ENCODE measurements around the gene ASL. TPM values are rescaled to one million over a fixed set of nuclear protein-coding genes. Genes with fewer than 3 reads are reported as not detected.
"Not testable (repeated sequence)": the region's sequence is repeated elsewhere in the genome, so short reads cannot be mapped to it uniquely, and the experiment has no call there.

ASL gene
- total RNA-seq, result 46.2 TPM

DNA sequence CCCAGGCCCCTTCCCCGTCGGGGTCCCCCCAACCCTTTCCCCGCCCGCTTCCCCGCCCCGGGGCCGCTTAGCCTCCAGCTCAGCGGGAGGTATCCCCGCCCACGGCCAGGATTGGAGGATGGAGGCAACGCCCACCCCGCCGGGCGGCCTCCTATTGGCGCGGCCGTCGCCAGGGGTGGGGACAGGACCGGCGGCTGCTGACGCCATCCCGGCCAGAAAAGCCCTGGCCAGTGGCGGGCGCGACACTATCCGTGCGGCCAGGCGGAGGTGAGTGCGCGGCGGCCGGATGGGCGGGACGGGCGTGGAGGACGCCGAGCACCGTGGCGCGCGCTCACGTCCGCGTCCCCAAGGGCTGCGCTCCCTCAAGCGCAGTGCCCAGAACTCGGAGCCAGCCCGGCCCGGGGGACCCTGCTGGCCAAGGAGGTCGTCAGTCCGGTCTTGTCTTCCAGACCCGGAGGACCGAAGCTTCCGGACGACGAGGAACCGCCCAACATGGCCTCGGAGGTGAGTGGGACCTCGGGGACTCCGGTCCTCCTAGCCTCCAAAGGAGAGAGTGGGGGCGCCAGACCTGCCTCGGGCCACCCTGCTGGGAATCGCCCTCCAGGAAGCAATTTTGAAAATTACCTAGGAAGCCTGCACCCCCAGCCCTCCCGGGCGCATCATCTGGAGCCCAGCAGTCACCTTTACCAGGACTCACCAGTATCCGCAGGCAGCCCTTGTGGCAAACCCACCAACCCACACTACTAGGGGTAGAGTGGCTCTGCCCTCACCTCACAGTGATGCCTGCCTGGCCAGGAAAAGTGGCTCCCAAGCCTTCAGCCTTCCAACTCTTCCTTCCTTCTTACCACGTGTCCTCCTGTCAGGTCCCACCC lies at the start of gene ASL:
Gene ASL, plus strand, starts transcription at position 230 of the 872 bp plus-strand sequence. Its CDS starts 263 bp downstream, at position 493.
- DNase-seq (ENCODE audit: low spot score in 2 of 2), result peak; percentile 73 to 96
- peaks cover 5 to 6% of the 10 kb centered on the region in 2 donors for H3K36me3 ChIP-seq
- intact Hi-C loops (cut with DNase I), result loop anchor here (1.0 to 2.0 kb wide), 2 partner anchors 21 to 38 kb away; partner anchors contain the start of gene CRCP
- H3K27me3 ChIP-seq, result no peaks in the 10 kb centered on the region
- peak within 1 kb of the TSS; percentile 92 to 94 for H3K4me3 ChIP-seq
- TF ChIP-seq, protein P1, sequence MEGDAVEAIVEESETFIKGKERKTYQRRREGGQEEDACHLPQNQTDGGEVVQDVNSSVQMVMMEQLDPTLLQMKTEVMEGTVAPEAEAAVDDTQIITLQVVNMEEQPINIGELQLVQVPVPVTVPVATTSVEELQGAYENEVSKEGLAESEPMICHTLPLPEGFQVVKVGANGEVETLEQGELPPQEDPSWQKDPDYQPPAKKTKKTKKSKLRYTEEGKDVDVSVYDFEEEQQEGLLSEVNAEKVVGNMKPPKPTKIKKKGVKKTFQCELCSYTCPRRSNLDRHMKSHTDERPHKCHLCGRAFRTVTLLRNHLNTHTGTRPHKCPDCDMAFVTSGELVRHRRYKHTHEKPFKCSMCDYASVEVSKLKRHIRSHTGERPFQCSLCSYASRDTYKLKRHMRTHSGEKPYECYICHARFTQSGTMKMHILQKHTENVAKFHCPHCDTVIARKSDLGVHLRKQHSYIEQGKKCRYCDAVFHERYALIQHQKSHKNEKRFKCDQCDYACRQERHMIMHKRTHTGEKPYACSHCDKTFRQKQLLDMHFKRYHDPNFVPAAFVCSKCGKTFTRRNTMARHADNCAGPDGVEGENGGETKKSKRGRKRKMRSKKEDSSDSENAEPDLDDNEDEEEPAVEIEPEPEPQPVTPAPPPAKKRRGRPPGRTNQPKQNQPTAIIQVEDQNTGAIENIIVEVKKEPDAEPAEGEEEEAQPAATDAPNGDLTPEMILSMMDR (IDR thresholded peaks at IDR 0.05), result no peak
- no peaks in the 10 kb centered on the region for H3K9me3 ChIP-seq
- H3K4me1 ChIP-seq, result peaks cover 8 to 18% of the 10 kb centered on the region in 2 donors
- H3K27ac ChIP-seq, result peak within 1 kb of the TSS; percentile 72 to 75

DNA sequence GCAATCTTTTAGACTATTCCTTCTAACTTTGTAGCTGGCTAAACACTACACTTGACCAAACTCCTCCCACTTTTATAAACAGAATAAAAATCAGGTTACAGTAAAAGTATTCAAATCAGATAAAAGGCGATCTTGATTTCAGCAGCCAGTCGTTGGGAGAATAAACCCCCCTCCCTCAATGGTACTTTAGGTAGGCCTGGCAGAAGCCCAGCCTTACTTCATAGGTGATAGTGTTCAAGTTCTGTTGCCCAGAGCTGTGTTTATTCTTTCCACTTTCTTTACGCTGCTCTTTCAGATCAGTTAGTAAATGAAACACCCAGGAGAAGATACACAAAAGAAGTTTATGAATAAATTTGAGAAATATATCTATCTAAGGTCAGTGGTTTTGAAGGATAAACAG lies 47.3 kb upstream of the ASL start:
- H3K9me3 ChIP-seq; H3K27me3 ChIP-seq; H3K36me3 ChIP-seq; H3K4me1 ChIP-seq; DNase-seq (ENCODE audit: low spot score in 2 of 2); H3K27ac ChIP-seq; intact Hi-C loops (cut with DNase I); H3K4me3 ChIP-seq: not testable (repeated sequence)

DNA sequence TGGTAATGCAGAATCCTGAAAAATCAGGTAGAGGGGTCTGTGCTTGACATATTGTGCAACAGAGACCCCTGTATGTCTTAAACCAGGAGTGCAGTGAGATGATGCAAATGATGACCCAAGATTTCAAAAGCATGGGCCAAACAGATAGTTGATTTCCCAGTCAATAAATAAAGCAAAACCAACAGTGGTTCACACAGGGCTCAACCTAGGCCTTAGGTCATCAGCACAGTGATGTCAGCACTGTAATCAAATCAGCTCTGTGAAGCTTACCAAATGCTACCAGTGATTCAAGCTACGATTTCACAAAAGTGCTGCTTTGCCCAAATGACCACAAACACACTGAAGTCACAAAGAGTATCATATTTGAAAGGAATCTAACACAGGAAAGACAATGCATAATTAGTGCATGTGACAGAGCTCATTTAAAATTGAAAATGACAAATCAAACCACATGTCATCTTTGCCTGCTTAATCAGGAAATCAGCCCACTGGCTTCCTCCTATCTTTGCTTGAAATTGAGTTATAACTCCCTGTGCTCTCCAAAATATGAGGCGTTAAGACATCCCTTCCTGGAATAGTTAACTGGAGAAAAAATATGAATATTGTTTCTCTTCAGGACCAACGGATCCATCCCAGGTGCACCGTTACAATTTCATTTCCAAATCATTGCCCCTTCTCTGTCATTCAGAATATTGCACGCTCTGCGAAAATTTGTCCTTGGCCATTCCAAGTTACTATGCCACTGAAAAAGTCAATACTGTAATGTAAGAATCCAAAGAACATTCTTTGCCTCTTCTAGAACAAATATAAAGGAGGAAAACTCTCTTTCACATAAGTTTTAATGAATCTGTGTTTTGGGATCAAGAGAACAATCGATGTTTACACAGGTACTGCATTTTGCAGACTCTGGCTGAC lies 41.9 kb upstream of the ASL start:
- intact Hi-C loops (cut with DNase I), result loop anchor here (5.0 kb wide), 1 partner anchor 79 kb away; the partner anchor contains the start of gene CRCP
- no peak for DNase-seq (ENCODE audit: low spot score in 2 of 2)
- Histone ChIP-seq H3K4me1 (no peaks in the 10 kb centered on the region), H3K9me3 (no peaks in the 10 kb centered on the region), H3K27me3 (no peaks in the 10 kb centered on the region), H3K27ac (no peak overlapping the region), H3K36me3 (no peaks in the 10 kb centered on the region), H3K4me3 (no peak overlapping the region)
- TF ChIP-seq, protein P1 (IDR thresholded peaks at IDR 0.05), result no peak

DNA sequence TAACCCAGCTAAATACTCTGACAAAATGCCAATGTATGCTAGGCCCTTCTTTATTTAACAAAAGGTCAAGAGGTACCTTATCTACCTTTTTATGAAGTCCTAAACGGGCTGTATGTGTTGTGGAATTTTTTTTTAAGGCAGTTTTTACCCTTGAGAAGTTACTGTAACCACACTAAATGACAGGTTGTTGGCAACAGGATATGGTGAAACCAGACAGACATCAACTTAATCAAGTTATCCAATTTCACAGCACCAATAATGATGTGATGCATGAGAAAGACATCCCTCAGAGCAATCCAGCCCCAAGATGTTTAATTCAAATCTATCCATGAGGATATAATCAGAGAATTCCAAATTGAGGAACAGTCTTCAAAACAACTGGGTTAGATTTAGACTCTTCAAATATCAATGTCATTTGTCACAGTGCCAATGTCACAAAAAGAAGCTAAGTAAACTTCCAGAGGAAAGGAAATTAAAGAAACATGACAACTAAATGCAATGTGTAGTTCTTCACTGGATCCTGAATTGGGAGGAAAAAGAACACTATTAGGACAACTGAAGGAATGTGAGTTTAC lies 41.1 kb upstream of the ASL start:
- not testable (repeated sequence) for H3K4me3 ChIP-seq; H3K27ac ChIP-seq; DNase-seq (ENCODE audit: low spot score in 2 of 2); H3K36me3 ChIP-seq; H3K9me3 ChIP-seq; H3K4me1 ChIP-seq; H3K27me3 ChIP-seq
- intact Hi-C loops (cut with DNase I), result loop anchor here (5.0 kb wide), 1 partner anchor 78 kb away; the partner anchor contains the start of gene CRCP

DNA sequence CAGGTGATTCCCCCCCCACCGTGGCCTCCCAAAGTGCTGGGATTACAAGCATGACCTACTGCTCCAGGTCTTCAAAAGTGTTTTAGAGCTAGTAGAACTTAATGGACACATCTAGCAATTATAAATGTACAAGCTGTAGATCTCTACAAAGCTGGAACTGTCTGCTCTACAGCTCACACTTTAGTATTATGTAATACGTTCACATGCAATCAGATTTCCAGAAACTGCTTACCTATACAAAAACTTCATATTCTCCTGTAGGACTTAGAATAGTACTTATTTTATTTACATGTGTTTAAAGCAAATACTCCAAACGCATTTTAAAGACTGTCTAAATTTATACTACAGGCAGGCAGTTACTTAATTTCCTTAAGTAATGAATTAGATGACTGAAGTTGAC lies 39.2 kb upstream of the ASL start:
- DNase-seq (ENCODE audit: low spot score in 2 of 2), result no peak
- H3K27ac ChIP-seq, result no peak overlapping the region
- no peaks in the 10 kb centered on the region for H3K36me3 ChIP-seq
- H3K4me1 ChIP-seq, result no peaks in the 10 kb centered on the region
- intact Hi-C loops (cut with DNase I), result no loop called here
- H3K4me3 ChIP-seq, result no peak overlapping the region
- no peaks in the 10 kb centered on the region for H3K27me3 ChIP-seq
- H3K9me3 ChIP-seq, result no peaks in the 10 kb centered on the region
- TF ChIP-seq, protein P1 (IDR thresholded peaks at IDR 0.05), result no peak

DNA sequence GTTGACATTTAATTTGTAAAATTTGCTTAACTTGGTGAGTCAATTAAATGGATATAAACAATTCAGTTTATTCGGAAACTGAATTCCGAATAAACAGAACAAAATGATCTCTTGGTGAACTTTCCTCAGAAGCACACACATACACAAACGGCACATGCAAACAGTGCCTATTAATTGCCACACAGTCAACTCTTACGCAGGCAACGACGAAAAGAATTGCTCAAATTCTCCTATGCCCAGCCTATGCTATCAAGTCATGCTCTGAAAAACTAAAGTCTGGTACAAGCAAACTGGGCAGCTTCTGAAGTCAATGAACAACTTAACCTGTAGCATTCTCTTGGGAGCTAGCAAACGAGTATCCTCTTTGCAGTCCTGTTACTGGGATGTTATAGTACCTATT lies 38.8 kb upstream of the ASL start:
- Histone ChIP-seq H3K27ac (no peak overlapping the region), H3K4me1 (no peaks in the 10 kb centered on the region), H3K4me3 (no peak overlapping the region), H3K27me3 (no peaks in the 10 kb centered on the region), H3K36me3 (no peaks in the 10 kb centered on the region), H3K9me3 (no peaks in the 10 kb centered on the region)
- TF ChIP-seq, protein P1 (IDR thresholded peaks at IDR 0.05), result no peak
- intact Hi-C loops (cut with DNase I), result no loop called here
- no peak for DNase-seq (ENCODE audit: low spot score in 2 of 2)

Data from ascending aorta (tissue), 2 donors.